Activated T-helper 1 cell treated with anti-CD3 and anti-CD28 coated beads, Interleukin-2, amount 50 U/mL, for 16 hours (primary cell): Measurements from ENCODE around the gene RIT1.
"Not testable (repeated sequence)": the region's sequence is repeated elsewhere in the genome, so short reads cannot be mapped to it uniquely, and the experiment has no call there.

Experiments
- DNase-seq, 2 donors: peaks; one replicate each; pipeline ENCODE4 v3.0.0-alpha.2; 2020; ENCODE audit warnings: low read depth in 1 of 2, low spot score in 1 of 2

The RIT1 gene

GRCh38 chr1:155934097-155934935 is 23.2 kb upstream of the RIT1 start, which contains the start of gene KHDC4:
TSS of gene KHDC4 (minus strand) at chr1:155934413. CDS start at chr1:155934373, 40 bp downstream.
- DNase-seq: peak; percentile 84 to 91

- DNase-seq: no peak
Measured at GRCh38 chr1:155933591-155934096, 22.5 kb upstream of the RIT1 start.

GRCh38 chr1:155932487-155932886 is 21.3 kb upstream of the RIT1 start:
- no peak for DNase-seq

GRCh38 chr1:155932081-155932480 is 20.9 kb upstream of the RIT1 start:
- DNase-seq: no peak

- no peak for DNase-seq
Measured at GRCh38 chr1:155931332-155932038, 20.3 kb upstream of the RIT1 start.

- DNase-seq: not testable (repeated sequence)
Measured at GRCh38 chr1:155930725-155931124, 19.6 kb upstream of the RIT1 start.

GRCh38 chr1:155929057-155929456 is 17.9 kb upstream of the RIT1 start:
- DNase-seq: no peak

GRCh38 chr1:155925506-155925905 is 14.4 kb upstream of the RIT1 start:
- no peak for DNase-seq

GRCh38 chr1:155920717-155921116 is 9.6 kb upstream of the RIT1 start:
- DNase-seq: no peak

GRCh38 chr1:155919801-155920200 is 8.7 kb upstream of the RIT1 start:
- no peak for DNase-seq

GRCh38 chr1:155918660-155919059 is 7.5 kb upstream of the RIT1 start:
- DNase-seq: no peak

GRCh38 chr1:155913969-155914757 is 3.0 kb upstream of the RIT1 start:
- DNase-seq: no peak

- DNase-seq: no peak
Measured at GRCh38 chr1:155912056-155912536, 947 bp upstream of the RIT1 start.

GRCh38 chr1:155910621-155911121 is 478 bp downstream of the RIT1 start:
- no peak for DNase-seq

- DNase-seq: no peak
Measured at GRCh38 chr1:155909894-155910293, 1.3 kb downstream of the RIT1 start.

GRCh38 chr1:155904261-155904660 is 6.9 kb downstream of the RIT1 start:
- DNase-seq: no peak

- DNase-seq: no peak
Measured at GRCh38 chr1:155900161-155900560, 11.0 kb downstream of the RIT1 start.

GRCh38 chr1:155899683-155900082 is 11.5 kb downstream of the RIT1 start:
- no peak for DNase-seq

GRCh38 chr1:155898888-155899287 is 12.3 kb downstream of the RIT1 start:
- no peak for DNase-seq

- DNase-seq: no peak
Measured at GRCh38 chr1:155897746-155898145, 13.4 kb downstream of the RIT1 start.

- not testable (repeated sequence) for DNase-seq
Measured at GRCh38 chr1:155896476-155896875, 14.7 kb downstream of the RIT1 start.
